Right lobe of liver (tissue), 6 donors: ENCODE data around the gene RPL13A. TPM values are rescaled to one million over a fixed set of nuclear protein-coding genes. Genes with fewer than 3 reads are reported as not detected.
A peak's percentile ranks its signal among the peaks of the same experiment; 100 is the strongest.

Experiments
- ATAC-seq, 4 donors: fragments of 200-7000 bp; cut with Tn5 transposase; one replicate each; pipeline ENCODE4 v1.9.1; 2020; ENCODE audit warnings: mild to moderate bottlenecking in 4 of 4, moderate library complexity in 4 of 4
- DNase-seq, 3 donors: peaks; one replicate each; pipeline ENCODE4 v3.0.0-alpha.2; 2020
- H3K27ac ChIP-seq, 3 donors: fragments of 200-600 bp; one replicate each; pipeline ENCODE4 v1.8.0; 2022
- H3K27me3 ChIP-seq, 2 donors: fragments of 200-600 bp; one replicate each; pipeline ENCODE4 v1.8.0; 2022
- H3K36me3 ChIP-seq, 4 donors: fragments of 200-600 bp; sonication (generic) in 1 of 4; one replicate each; pipeline versions ENCODE4 v1.5.1 to v1.8.0; 2017 to 2022; ENCODE audit warnings: control low read depth in 1 of 4
- H3K4me1 ChIP-seq, 4 donors: fragments of 200-600 bp; sonication (generic) in 1 of 4; one replicate each; pipeline versions ENCODE4 v1.5.1 to v1.8.0; 2017 to 2022; ENCODE audit warnings: control low read depth in 1 of 4
- H3K4me3 ChIP-seq, 3 donors: fragments of 200-600 bp; one replicate each; pipeline ENCODE4 v1.8.0; 2022
- H3K9me3 ChIP-seq, 4 donors: fragments of 200-600 bp; sonication (generic) in 1 of 4; one replicate each; pipeline versions ENCODE4 v1.5.1 to v1.8.0; 2017 to 2022; ENCODE audit warnings: control low read depth in 1 of 4
- CTCF ChIP-seq, 4 donors: fragments of 200-600 bp in 3 of 4; fragments of 450-650 bp in 1 of 4; IDR thresholded peaks; one replicate each; pipeline versions ENCODE4 v1.5.1 to v1.8.0; 2016 to 2022; ENCODE audit warnings: antibody characterized with exemption in 4 of 4, mild to moderate bottlenecking in 2 of 4
- POLR2A ChIP-seq: fragments of 450-650 bp; IDR thresholded peaks from one replicate; pipeline ENCODE4 v1.6.1; 2017; ENCODE audit warnings: antibody characterized with exemption, mild to moderate bottlenecking
- WGBS: methylation state at CpG from one replicate; pipeline ENCODE4 v1.1.6; 2018; ENCODE audit warnings: low coverage, low lambda C conversion rate; ENCODE audit not compliant: insufficient coverage; ENCODE audit errors: missing lambda C conversion rate; 5-methylcytosine and 5-hydroxymethylcytosine counted together
- intact Hi-C, 2 donors: fragments of 100-400 bp; cut with DNase I; formaldehyde crosslinking; loops; one replicate each; pipeline versions ENCODE4 v1.11.2 to v1.14.1; 2022
- total RNA-seq, 6 experiments: library from RNA; depleted of rRNA in 2 of 6; stranded (reverse); fragments of >200 nt in 2 of 6; fragmentation: NEBNext Ultra II Directional in 3 of 6; extraction: Animal tissue kit (Norgen Biotek cat#: 25700) in 3 of 6; gene quantifications; one replicate each; pipeline versions ENCODE4 v1.1.0 to v1.2.4, GENCODE V29; 2016 to 2023
- donor health status: DM: no; HTN: yes; CAD: no.
- donor health status: DM: no; HTN: no; CAD: no.
- donor health status: DM: no; HTN: no; CAD: no.
- donor health status: DM: no; HTN: yes; CAD: no.
- donor health status: DM: no; HTN: yes; CAD: no.

Gene RPL13A
- total RNA-seq, 6 experiments from 2014 or later = 675 to 992 (median 801) TPM

GRCh38 chr19:49507803-49508494 lies 20.5 kb downstream of the RPL13A start:
- Histone ChIP-seq H3K27ac (no peak overlapping the region), H3K27me3 (no peaks in the 10 kb centered on the region), H3K4me3 (no peak overlapping the region), H3K36me3 (no peaks in the 10 kb centered on the region), H3K9me3 (no peaks in the 10 kb centered on the region), H3K4me1 (no peaks in the 10 kb centered on the region)
- no peak for TF ChIP-seq POLR2A
- TF ChIP-seq CTCF (IDR thresholded peaks at IDR 0.05) = no peak
- ATAC-seq (no peak), DNase-seq (no peak)
- intact Hi-C loops = loop anchor here (5.0 kb wide), 2 partner anchors 34 to 59 kb away; no protein-coding TSS in a partner anchor
- 79% methylated on average over 10 of the region's 12 CpGs for WGBS

- no peak for TF ChIP-seq CTCF (IDR thresholded peaks at IDR 0.05)
- TF ChIP-seq POLR2A = peak; percentile 65
- ATAC-seq (peak; percentile 81 to 87 (median 85)), DNase-seq (peak; percentile 71 to 82 (median 73))
- 0% methylated on average over 13 of the region's 50 CpGs for WGBS
- peaks cover 0 to 17% (median 5%) of the 10 kb centered on the region in 4 donors for H3K4me1 ChIP-seq
- H3K36me3 ChIP-seq = peaks cover 0 to 6% (median 0%) of the 10 kb centered on the region in 4 donors
- H3K9me3 ChIP-seq = no peaks in the 10 kb centered on the region
- H3K4me3 ChIP-seq = peak overlapping the region; percentile 44 to 90 (median 87)
- H3K27ac ChIP-seq = peak overlapping the region; percentile 45 to 76 (median 70)
- intact Hi-C loops = no loop called here
- H3K27me3 ChIP-seq = no peaks in the 10 kb centered on the region
Measured at GRCh38 chr19:49512970-49513745, 25.8 kb downstream of the RPL13A start.

- Histone ChIP-seq H3K4me3 (peak overlapping the region; percentile 44 to 90 (median 87)), H3K4me1 (peaks cover 0 to 17% (median 5%) of the 10 kb centered on the region in 4 donors), H3K27me3 (no peaks in the 10 kb centered on the region), H3K27ac (peak overlapping the region in 1 of 3 donors; percentile 76), H3K36me3 (peaks cover 0 to 11% (median 0%) of the 10 kb centered on the region in 4 donors), H3K9me3 (no peaks in the 10 kb centered on the region)
- intact Hi-C loops = no loop called here
- 14% methylated on average over 12 of the region's 12 CpGs for WGBS
- DNase-seq = no peak
- peak; percentile 4 to 28 (median 6) for ATAC-seq
- TF ChIP-seq CTCF (IDR thresholded peaks at IDR 0.05) = no peak
- TF ChIP-seq POLR2A = no peak
Measured at GRCh38 chr19:49513746-49514118, 26.3 kb downstream of the RPL13A start.

- TF ChIP-seq POLR2A (no peak), CTCF (IDR thresholded peaks at IDR 0.05) (no peak)
- peak; percentile 3 to 31 (median 12) for ATAC-seq
- peak in 2 of 3 donors; percentile 38 to 72 for DNase-seq
- H3K4me1 ChIP-seq = peaks cover 0 to 17% (median 5%) of the 10 kb centered on the region in 4 donors
- intact Hi-C loops = no loop called here
- H3K36me3 ChIP-seq = peaks cover 0 to 11% (median 0%) of the 10 kb centered on the region in 4 donors
- peak overlapping the region; percentile 44 to 90 (median 87) for H3K4me3 ChIP-seq
- WGBS = 27% methylated on average over 7 of the region's 21 CpGs
- no peaks in the 10 kb centered on the region for H3K9me3 ChIP-seq
- H3K27ac ChIP-seq = peak overlapping the region in 1 of 3 donors; percentile 76
- no peaks in the 10 kb centered on the region for H3K27me3 ChIP-seq
Measured at GRCh38 chr19:49514151-49514550, 26.7 kb downstream of the RPL13A start.
